Coronary artery (tissue), 2 donors: ENCODE measurements around the gene FRMD4B.

ENCODE experiments used
- DNase-seq: peaks from one replicate; pipeline ENCODE4 v3.0.0-alpha.2; 2017; ENCODE audit warnings: low spot score
- H3K27ac ChIP-seq, 2 donors: fragments of 200-600 bp; sonication (generic); one replicate each; pipeline ENCODE4 v1.5.1; 2016 to 2019
- H3K4me3 ChIP-seq: fragments of 200-600 bp; sonication (generic); 2 replicates; pipeline ENCODE4 v1.5.1; 2016; ENCODE audit warnings: mild to moderate bottlenecking, moderate library complexity
- CTCF ChIP-seq: fragments of 200-600 bp; sonication (generic); IDR thresholded peaks from one replicate; pipeline ENCODE4 v1.5.1; 2019; ENCODE audit warnings: antibody characterized with exemption

Gene FRMD4B

GRCh38 chr3:69406163-69406562 lies 20.3 kb upstream of the FRMD4B start:
- TF ChIP-seq CTCF, result no peak
- Histone ChIP-seq H3K4me3 (no peak overlapping the region), H3K27ac (no peak overlapping the region)
- no peak for DNase-seq

- Histone ChIP-seq H3K27ac (no peak overlapping the region), H3K4me3 (no peak overlapping the region)
- TF ChIP-seq CTCF, result no peak
- no peak for DNase-seq
Measured at GRCh38 chr3:69405067-69405466, 19.2 kb upstream of the FRMD4B start.

DNA sequence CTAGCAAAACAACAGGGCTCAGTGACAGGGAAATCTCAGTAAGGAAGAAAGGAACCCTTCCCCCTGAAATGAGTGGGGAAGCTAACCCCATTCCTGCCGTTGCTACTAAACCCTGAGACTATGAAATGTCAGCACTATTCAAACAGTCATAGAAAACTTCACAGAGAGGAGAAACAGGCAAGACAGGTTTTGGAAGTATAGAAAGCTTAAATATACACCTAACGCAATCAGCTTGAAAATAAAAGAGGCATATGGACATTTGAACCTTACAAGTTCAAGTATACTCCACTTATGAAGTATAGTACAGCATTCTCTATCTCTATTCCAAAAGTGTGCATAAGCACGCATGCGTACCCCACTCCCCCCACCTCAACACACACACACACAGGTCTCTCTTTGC lies 17.6 kb upstream of the FRMD4B start:
- no peak for TF ChIP-seq CTCF
- no peak for DNase-seq
- Histone ChIP-seq H3K4me3 (no peak overlapping the region), H3K27ac (no peak overlapping the region)

DNA sequence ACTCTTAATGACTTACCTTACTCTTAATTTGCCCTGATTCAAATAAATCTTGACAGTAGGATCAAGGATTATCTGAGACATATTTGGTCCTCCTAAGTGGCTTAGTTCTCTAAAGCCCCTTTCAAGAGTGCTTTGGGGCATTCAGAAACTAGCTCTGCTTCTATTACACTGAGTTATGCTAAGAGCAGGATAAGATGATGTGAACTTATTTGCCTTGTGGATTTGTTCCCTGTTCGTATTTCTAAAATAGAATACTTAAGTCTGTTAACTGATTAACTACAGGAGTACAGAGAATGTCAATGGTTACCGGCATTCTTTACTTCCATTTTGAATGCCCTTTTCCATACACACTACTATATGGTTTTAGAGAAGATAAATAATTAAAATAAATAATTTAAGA lies 14.8 kb upstream of the FRMD4B start:
- TF ChIP-seq CTCF, result no peak
- Histone ChIP-seq H3K4me3 (no peak overlapping the region), H3K27ac (no peak overlapping the region)
- no peak for DNase-seq

DNA sequence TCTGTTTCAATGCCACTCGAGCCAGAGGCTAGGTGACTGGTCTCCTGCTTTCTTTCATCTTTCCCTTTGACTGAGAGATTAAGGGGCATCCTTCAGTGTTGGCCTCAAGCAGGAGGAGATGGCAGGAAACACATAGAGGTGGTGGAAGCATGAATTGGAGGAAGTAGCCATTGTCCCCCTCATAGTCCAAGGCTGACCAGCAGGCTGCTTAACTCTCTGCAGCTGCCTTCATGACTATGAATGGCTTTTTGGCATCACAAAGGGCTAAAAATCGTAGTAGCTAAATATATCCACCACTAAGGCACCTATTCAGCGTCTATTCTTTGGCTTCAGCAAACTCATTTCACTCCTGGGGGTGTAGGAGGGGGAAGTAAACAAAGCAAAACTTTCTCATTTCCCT lies 7.0 kb upstream of the FRMD4B start:
- H3K27ac ChIP-seq, result no peak overlapping the region
- DNase-seq, result no peak
- no peak overlapping the region for H3K4me3 ChIP-seq
- TF ChIP-seq CTCF, result no peak

DNA sequence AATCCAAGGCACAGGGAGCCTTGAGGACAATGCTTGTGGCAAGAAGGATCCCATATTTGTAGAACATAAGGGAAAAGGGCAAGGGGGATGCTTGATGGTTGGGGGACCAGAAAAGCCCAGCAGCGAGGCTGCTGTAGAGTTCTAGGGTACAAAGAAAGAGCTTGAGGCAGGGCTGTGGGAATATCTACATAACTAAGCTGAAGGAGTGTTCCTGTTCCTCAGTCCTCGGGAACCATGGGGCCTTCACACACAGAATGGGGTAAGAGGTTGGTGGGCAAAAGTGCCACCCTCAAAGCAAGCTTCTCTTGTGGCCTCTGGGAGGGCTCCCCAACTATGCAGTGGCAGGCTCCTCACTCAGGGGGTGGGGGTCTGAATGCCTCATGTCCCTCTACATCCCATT lies 6.5 kb upstream of the FRMD4B start:
- TF ChIP-seq CTCF, result no peak
- no peak for DNase-seq
- Histone ChIP-seq H3K4me3 (no peak overlapping the region), H3K27ac (no peak overlapping the region)

DNA sequence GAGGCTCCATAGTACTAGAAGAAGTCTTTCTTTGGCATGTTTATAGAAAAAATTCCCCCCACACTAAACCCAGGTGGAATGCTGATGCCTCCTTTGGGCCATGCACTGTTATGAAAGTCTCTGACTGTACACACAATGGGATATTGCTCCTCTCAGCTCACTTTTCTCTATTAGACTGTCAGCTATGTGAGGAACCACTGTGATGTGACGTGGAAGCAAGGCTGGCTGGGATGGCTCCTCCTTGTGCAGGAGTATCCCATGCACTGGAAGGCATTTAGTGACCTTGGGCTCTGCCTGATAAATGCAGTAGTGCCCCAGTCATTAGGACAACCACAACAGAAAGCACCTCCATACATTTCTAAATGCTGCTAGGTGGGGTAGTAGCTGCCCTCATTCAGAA lies 5.7 kb upstream of the FRMD4B start:
- H3K27ac ChIP-seq, result no peak overlapping the region
- H3K4me3 ChIP-seq, result no peak overlapping the region
- no peak for DNase-seq
- no peak for TF ChIP-seq CTCF
